Measurements from ENCODE around the gene ST8SIA1.

Gene ST8SIA1

DNA sequence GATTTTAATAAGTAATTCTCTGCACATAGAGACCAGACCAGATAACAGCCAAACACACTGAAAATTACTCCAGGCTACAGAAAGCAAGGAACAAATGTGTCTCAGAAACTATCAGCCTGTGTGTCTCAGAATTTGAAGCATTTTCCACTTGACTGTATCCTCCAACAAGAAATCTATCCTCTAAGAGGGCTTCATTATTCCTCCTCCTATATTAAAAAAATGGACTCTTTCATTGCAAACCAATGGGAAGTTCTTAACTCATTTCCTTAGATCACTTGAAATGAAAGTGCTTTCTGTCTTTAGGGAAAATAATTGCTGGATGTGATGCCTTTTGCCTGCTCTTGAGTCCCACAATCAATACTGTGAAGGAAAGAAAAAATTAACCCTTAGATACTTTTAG, 2.3 kb downstream of the ST8SIA1 start:
- DNase-seq: no peak

DNA sequence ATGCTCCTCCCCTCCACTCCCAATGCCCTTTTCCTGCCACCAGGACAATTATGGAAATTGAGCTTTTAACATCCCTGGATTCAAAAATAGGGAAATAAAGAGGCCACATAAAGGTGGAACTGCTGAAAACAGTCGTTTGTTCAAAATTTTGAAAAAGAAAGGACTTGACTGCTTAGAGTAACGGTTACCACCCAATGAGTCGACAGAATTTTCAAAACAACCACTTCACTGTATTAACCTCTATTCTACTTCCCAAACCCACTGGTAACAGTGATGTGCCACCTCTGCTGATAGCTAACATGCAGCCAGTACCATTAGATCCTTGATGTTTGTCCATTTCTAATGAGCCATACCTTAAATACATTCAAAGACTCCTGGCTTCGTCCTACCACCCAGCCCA, 4.9 kb downstream of the ST8SIA1 start:
- no peak for DNase-seq

DNA sequence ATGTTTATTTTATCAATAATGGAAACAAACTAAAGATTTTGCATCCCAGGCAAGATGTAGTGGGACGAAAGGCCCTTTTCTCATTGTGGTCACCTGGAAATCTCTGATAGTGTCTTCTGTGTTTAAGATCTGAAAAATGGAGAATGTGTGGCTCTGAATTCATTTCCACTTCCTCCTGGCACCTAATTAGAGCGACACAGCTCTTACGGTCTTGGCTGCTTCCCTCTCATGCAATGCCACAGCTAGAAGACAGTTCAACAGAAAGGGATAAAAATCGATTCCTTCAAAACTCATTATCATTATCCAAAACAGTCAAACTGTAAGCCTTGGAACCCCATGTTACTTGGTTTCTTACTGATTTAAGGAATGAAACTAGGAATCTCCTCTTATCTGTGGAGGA, 9.3 kb downstream of the ST8SIA1 start:
- no peak for DNase-seq

DNA sequence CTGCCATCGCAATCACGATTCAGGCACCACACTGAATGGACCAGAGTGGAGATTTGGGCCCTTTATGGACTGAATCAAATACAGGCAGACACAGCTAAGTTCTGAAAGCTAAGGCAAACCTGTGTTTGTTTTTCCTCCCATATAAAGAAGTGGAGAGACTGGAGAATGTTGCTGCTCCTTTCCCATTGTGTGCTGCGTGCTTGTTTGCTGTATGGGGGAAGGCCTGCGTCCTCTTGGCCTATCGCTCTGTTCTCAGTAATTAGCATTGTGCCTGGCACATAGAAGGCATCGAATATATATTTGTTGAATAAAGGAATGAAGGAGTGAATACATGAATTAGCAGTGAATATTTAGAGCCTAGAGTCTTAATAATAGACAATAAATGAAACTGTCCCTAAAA, 12.4 kb downstream of the ST8SIA1 start:
- no peak for DNase-seq

DNA sequence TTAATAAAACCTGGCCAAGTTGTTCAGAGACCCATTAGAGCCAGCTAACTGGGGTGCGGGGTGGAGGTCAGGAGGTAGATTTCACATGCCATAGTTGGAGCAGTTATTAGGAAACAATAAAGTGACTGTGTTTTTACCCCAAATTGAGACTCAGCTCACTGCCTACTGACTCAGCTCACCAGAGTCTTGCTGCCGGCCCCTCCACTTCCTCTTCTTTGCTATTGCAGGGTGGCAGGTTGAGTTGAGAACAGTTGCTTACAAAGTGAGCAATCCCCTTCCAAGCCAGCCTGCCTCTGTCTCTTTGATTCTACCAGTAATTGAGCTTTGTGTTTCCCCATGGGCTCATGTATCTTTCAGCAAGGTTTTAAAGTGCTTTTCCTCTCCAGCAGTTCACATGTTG, 12.9 kb downstream of the ST8SIA1 start:
- peak in 1 of 56 donors; percentile 3 for DNase-seq

DNA sequence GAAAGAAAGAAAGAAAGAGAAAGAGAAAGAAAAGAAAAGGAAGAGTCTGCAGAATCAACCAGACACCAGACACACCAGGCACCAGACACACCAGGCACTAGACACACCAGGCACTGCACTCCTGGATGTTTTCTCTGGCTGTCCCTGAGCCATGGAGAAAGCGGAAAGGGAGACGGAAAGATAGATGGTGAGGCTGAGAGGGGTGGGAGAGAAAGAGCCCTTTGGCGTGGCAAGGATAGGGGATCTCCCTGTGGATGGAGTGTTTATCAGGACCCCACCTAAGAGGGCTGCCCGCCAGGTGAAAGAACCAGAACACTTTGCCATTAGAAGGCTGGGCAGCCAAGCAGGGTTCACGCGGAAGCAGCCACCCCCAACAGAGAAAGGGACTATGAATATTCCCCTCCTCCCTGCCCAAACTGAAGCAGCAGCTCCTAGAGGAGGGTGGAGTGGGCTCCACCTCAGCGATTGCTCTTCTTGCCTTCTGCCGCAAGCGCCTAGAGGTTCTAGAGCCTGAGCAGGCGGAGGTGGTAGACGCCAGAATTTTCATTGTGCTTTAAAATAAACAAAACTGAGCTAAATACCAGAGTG, 13.4 kb downstream of the ST8SIA1 start:
- DNase-seq: no peak

DNA sequence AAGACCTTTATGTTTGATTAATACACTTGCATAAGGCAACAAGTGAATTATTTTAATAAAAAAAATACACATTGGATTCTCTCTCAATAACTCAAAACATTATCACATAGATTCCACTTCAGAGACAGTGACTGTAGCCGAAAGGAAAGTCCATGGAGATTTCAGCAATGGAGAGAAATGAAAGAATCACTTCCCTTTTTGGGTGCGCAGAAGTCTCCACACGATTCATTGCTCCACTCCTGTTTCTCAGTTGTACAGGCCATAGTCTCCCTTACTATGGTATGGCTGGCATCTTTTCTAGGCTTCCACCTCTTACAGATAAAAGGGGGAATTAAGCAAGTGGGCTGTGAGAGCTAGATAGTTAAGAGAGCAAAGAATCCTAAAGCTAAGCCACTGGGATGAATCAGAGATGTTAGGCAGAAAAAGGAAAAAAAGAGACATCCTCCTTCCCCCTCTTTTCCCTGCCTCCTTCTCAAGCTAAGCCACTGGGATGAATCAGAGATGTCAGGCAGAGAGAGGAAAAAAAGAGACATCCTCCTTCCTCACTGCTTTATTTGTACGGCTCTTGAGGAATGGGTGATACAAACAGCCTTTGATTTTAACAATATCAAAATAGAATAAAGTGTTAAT, 16.3 kb downstream of the ST8SIA1 start:
- DNase-seq: peak in 1 of 56 donors; percentile 6

DNA sequence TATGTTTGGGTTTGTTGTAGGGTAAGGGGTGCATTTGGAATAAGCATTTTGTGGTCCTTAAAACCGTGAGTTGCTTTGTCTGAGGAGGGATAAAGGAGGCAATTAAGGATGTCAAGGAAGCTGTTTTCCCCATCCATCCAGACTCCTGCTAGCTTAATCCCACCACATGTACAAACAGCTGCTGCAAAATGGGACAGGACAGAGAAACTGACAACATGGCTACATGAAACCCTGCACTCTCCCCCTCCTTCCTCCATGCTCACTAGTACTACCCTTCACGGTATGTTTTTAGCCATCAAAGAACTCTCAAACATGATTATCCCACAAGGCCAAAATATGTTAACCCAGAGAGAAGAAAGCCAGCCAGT, 20.6 kb downstream of the ST8SIA1 start:
- no peak for DNase-seq

DNA sequence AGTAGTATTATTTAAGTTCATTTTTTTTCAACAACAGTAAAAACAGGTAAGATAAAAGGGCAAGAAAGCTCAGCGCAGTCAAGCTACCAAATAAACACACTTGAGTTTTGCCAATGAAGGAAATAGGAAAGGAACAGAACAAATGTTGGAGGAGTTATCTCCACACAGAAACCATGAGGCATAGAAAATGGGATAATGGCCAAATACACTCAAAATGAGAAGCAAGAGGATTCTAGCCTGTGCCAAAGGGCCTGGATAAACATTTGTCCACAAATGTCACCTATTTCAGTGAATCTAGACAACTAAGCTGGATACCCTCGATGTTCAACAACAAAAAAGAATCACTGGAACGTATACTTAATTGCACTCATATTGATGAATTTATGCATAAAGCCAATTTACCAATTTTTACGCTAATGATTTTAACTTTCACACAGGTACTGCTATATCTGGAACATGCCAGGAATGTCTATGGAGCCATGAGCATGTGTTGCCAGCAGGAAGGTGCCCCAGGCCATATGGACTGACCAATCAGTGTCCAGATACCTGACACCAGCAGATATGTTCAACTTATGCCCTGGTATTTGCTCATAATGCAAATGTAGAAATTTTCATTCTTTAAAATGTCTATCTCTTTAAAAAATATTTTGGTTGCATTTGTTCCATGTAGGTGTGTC, 21.1 kb downstream of the ST8SIA1 start:
- no peak for DNase-seq

DNA sequence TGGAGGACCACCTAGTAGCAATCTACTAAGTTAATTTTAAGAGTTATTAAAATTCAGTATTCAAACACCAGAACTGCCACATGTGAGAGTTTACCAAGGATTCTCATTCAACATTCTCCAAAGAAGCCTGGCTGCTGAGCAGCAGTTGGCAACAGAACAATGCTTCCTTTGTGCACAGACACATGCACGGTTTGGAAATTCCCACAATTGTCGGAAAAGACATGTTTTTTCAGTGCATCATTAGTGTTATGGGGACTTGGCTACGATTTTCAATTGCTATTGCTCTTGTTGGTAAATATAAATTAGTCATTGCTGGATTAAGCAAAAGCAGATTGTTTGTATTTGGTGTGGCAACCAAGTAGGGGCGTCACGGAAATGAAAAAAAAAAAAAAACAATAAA, 22.2 kb downstream of the ST8SIA1 start:
- DNase-seq: peak in 41 of 56 donors; percentile 9 to 78 (median 39)

DNA sequence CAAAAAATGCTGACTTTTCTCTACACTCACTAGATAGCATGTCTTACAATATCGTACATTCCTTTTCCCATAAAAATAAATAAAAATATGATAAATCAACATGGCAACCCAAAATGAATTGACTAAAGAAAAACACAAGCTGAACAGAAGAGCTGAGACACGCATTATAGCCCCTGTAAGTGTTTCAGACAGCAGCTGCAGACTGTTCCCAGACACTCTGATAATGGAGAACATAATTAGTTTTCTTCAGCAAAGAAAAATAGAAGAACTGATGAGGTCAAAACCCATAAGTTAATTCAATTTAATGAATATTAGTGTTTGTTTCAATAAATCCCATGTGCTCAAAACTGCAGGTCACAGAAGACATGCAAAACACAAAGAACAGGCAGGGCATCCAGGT, 23.8 kb downstream of the ST8SIA1 start:
- DNase-seq: no peak

DNA sequence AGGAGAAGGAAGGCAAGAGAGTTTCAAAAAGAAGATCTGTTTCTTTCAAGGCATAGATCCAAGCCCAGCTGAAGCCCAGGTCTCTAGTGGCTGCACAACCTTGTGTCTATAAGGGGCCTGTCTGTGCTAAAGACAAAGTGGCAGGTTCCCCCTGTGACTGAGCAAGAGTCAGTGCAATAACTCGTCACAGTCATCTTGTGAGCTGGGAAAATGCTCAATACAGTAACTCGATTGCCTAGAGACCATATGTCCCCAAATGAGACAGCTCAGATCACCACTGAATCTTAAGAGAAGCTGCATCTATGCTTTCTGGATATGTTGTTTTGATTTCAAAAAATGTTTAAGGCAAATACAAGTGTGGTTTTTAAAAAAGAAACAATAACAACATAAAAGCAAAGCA, 24.2 kb downstream of the ST8SIA1 start:
- no peak for DNase-seq

DNA sequence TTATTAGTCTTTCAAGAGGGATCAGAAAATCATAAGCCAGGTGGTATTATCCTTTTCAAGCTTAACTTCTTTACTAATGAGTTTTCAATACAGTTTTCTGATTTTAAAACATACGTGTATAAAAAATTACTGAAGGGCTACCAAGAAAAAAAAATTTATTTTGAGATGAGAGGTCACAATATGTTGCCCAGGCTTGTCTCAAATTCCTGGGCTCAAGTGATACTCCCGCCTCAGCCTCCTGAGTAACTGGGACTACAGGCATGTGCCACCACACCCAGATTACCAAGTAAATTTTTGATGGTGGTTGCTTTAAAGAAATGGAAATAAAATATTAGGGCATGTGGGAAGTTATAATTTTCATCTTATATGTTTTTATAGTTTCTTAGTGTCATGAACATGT, 26.7 kb downstream of the ST8SIA1 start:
- DNase-seq: no peak

DNA sequence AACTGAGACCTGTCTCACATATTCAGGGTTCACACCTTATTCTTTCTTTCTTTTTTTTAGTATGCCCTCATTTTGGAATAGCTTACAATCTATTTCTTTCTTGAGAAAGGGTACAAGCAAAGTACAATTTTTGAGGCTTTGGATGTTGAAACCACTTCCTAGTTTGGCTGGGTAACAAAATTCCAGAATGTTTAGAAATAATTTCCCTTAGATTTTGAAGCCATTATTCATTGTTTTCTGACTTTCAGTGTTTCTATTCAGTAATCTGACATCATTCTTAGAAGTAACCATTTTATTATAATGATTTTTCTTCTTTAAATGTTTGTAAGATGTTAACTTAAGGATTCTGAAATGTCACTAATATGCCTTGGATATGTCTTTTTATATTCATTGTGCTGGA, 28.2 kb downstream of the ST8SIA1 start:
- no peak for DNase-seq

DNA sequence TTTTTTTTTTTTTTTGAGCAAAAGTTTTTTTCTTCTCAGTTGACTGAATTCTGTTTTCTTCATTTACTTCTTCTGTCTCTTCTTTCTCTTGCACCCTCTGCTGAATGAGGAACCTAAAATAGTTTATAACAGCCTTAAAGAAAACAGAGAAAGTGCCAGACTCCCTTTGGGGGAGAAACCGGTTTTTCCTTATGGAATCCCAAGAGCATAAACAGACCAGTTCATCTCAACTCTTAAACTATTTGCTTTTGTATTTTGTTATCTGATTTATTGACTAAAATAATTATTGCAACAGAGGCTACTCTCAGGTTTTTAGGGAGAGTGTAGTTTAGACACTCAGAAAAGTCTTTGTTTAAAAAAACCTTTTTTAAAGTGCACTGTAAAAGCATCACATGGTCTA, 30.2 kb downstream of the ST8SIA1 start:
- DNase-seq: no peak

DNA sequence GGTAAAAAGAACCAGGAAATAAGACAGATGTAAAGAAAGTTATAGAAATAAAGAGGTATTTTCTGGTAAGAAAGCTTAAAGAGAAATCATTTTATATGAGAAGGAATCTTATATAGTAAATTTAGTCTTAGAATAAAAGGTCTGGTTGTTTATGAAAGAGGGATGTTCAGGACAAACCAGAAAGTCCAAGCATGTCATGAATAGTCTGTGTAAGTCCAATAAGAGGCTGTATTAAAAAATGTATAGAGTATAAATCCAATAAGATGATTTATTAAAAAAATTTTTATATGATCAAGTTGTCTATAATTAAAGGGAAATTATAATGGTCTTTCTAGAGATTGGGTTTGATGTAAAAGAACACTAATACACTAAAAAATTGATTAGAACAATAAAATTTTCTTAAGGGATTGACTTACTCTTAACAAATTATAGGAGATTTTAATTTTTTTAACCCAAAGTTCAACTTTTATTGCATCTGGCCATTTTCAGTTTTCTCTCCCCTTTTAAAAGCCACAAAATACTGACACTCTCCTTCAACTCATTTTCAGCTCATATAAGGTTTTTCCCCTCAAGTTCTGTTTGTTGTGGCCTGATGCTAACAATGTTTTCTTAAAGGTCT, 35.1 kb downstream of the ST8SIA1 start:
- no peak for DNase-seq

DNA sequence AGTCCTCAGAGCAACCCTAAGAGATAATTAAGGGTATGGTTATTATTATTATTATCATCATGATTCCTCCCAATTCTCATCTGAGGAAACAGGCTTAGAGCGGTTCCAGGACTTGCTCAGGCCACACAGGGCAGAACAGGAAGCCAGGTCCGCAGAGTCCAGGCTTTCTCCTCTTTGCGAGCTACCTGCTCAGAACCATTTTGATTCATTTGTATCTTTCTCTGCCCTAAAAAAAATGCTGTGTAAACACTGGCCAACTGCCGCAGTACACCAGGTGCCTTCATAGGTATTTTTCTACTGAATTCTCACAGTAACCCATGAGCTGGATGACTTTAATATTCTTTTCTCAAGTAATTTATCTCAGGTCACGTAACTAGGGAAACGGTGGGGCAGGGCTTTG, 45.3 kb downstream of the ST8SIA1 start:
- no peak for DNase-seq

DNA sequence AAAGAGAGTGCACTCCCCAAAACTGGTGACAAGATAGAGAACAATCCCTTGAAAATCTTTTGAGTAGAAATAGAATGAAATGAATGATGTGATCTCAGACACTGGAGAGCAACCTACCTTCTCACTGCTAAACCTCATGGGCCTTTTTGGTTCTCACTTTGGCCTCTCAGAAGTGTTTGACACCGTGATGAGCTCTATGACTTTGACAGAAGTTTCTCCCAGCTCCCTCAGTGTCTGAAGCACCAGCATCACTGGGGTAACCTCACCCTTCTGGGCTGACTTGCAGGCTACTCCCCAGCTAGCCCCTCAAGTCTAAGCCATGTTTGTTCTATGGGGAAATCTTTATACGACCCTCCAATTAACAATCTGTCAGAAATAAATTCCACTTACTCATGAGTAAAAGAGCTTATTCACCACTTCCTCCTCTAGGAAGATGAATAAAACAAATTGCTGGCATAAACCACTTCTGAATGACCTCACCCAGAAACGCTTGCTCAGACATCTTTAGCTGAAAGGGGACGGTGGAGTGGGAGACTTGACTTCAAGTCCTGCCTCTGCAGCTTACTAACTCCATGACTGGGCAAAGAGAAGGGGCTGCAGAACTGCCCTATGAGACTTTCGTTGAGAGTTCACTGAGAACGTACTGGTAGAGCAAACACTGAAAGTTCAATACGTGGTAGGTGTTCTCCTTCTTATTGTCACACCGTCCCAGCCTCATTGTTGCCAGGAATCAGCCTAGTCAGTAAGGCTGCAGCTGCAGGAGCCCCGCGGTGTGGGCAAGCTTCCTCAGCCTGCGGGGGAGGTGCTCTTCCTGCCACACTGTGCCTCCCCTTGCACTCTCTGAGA, 46.5 kb downstream of the ST8SIA1 start:
- no peak for DNase-seq

DNA sequence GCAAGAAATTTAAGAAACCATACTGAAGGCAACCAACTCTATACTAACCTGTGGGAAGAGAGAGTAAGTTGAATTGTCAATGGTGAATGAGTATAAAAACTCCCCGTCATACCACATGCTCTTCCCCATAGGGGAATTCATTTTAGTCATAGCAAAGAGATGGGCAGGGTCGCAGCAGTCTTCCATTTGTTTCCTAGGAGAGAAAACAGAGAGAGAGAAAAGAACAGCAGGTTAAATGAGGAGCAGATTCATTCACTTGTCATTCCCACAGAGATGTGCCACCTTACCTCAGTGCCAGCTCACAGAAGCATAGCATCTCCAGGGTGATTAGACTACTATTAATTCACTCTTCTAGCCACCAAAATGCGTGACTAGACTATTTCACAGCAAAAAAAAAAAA, 47.4 kb downstream of the ST8SIA1 start:
- DNase-seq: no peak

DNA sequence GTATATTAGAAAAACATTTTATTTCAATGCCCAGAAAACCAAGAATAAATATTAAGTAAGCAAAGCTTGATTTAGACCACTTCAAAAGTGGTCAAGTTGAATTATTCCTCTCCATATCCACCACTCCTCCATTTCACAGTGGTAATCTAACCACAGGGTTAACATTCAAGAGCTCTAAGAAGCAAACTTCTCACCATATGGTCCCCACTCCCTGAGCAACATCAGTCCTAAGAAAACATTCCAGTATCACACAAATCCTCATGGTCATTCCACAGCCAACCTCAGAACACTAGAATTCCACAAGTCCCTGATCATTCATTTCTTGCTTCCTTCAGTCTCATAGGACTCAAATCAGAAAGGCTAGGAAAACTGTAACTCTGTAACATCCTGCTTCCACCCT, 47.9 kb downstream of the ST8SIA1 start:
- no peak for DNase-seq

DNA sequence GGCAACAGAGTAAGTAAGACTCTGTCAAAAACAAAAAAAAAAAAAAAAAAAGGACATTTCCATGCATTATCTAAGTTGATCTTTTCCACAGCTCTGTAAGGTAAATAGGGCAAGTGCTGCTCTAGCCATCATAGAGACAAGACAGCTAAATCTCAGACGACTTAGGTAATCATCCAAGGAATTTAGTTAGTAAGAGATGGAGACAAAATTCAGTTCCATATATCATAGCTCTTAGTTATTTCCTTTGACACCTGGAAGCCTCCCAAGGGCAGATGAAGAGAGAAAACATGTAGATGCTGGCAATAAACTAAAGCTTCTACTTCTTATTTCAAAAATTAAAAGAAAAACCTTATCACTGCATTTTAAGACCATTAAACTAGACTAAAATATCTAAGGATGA, 48.7 kb downstream of the ST8SIA1 start:
- no peak for DNase-seq

DNA sequence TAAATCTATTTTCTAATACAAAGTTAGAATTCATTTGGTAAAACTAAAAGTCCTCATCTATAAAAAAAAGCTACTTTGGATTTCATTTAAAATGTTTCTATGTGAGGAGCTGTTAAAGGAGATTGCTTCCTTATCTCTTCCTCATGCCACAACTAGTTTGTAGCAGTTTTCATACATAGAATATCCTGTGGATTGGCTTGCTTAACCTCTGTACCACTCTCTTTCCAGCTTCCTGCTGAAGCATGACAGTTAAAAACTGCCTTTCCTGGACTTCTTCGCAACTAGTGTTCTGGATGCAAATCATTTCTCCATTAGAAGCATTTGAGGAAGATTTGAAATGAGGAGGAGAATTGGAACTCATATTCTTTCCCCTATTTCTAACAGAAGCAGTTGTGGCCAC, 49.6 kb downstream of the ST8SIA1 start:
- no peak for DNase-seq

All from nucleus accumbens (tissue), 56 donors.